GM06990 (cell line): ENCODE measurements around the gene PLEKHA4.

Experiments used
- DNase-seq: peaks from one replicate; pipeline ENCODE4 v3.0.0-alpha.2; 2011; ENCODE audit not compliant: insufficient read length; ENCODE audit errors: extremely low read depth
- H3K27me3 ChIP-seq: replicated peaks from 2 replicates; pipeline ENCODE4 v1.6.0; 2011; ENCODE audit warnings: low read length; ENCODE audit not compliant: control insufficient read depth, insufficient read depth
- H3K36me3 ChIP-seq: 2 replicates; pipeline ENCODE4 v1.5.1; 2011; ENCODE audit warnings: low read length; ENCODE audit not compliant: control insufficient read depth, insufficient read depth
- H3K4me3 ChIP-seq: replicated peaks from 2 replicates; pipeline ENCODE4 v1.5.1; 2011; ENCODE audit warnings: low read depth, mild to moderate bottlenecking, control low read depth, low read length
- TF ChIP-seq, protein P1 (sequence below): IDR thresholded peaks from 2 replicates; pipeline ENCODE4 v1.5.1; 2011; ENCODE audit warnings: low read length, control low read depth, mild to moderate bottlenecking, inconsistent platforms; ENCODE audit not compliant: insufficient read depth, poor library complexity, severe bottlenecking

The PLEKHA4 gene

DNA sequence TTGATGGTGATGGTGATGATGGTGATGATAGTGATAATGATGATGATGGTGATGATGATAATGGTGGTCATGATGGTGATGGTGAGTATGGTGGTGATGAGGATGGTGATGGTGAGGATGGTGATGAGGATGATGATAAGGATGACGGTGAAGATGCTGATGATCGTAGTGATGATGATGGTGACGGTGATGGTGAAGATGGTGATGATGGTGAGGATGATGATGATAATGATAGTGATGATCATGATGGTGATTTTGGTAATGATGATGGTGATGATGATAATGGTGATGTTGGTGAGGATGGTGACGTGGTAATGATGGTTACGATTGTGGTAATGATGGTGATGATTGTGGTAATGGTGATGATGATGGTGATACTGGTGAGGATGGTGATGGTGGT, 46.8 kb downstream of the PLEKHA4 start:
- no peaks in the 10 kb centered on the region for H3K36me3 ChIP-seq
- TF ChIP-seq, protein P1, sequence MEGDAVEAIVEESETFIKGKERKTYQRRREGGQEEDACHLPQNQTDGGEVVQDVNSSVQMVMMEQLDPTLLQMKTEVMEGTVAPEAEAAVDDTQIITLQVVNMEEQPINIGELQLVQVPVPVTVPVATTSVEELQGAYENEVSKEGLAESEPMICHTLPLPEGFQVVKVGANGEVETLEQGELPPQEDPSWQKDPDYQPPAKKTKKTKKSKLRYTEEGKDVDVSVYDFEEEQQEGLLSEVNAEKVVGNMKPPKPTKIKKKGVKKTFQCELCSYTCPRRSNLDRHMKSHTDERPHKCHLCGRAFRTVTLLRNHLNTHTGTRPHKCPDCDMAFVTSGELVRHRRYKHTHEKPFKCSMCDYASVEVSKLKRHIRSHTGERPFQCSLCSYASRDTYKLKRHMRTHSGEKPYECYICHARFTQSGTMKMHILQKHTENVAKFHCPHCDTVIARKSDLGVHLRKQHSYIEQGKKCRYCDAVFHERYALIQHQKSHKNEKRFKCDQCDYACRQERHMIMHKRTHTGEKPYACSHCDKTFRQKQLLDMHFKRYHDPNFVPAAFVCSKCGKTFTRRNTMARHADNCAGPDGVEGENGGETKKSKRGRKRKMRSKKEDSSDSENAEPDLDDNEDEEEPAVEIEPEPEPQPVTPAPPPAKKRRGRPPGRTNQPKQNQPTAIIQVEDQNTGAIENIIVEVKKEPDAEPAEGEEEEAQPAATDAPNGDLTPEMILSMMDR: no peak
- no peak for DNase-seq
- no peaks in the 10 kb centered on the region for H3K27me3 ChIP-seq
- no peak overlapping the region for H3K4me3 ChIP-seq

DNA sequence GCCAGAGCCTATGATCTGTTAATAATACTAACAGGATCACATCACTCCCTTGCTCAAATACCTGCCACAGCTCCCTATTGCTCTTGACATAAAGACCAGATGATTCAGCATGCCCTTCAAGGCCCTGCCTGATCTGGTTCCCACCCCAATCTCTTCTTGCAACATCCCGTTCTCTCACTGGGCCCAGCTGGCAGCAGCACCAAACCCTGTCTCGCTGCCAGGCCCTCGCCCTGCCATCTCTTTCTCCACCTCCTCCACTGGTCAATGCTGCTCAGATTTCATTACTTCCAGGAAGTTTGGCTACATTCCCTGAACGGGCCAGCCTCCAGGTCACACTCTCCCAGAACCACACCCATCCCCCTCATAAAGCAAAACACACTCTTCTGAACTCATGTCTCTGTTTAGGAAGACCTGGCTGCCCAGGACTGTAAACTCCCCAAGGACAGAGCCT, 49.0 kb downstream of the PLEKHA4 start:
- no peak for DNase-seq

DNA sequence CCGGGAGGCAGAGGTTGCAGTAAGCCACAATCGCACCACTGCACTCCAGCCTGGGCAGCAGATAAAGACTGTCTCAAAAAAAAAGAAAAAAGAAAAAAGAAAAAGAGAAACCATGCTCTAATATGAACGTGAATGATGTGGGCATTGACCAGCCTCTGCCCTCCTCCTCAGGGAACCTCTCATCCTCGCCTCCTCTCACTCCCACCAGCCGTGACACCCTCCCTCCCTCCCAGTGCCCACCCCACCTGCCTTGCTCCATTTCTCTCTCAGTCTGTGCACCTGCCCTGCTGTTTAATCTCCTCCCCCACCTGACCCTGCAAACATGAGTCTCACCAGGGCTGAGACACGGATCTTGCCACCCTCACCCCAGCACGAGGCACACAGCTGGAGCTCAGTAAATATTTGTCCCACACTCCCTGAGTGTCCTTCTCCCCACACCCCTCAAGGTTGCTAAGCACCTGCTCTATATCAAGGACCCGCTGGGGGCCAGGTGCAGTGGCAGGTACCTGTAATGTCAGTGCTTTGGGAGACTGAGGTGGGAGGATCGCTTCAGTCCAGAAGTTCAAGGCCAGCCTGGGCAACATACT, 50.1 kb downstream of the PLEKHA4 start:
- Histone ChIP-seq H3K4me3 (no peak overlapping the region), H3K27me3 (no peaks in the 10 kb centered on the region), H3K36me3 (no peaks in the 10 kb centered on the region)
- no peak for DNase-seq
- TF ChIP-seq, protein P1: no peak

More for the DNA sequence above, 49.0 kb downstream of the PLEKHA4 start:
- Histone ChIP-seq H3K4me3 (no peak overlapping the region), H3K27me3 (no peaks in the 10 kb centered on the region), H3K36me3 (no peaks in the 10 kb centered on the region)
- TF ChIP-seq, protein P1: no peak

DNA sequence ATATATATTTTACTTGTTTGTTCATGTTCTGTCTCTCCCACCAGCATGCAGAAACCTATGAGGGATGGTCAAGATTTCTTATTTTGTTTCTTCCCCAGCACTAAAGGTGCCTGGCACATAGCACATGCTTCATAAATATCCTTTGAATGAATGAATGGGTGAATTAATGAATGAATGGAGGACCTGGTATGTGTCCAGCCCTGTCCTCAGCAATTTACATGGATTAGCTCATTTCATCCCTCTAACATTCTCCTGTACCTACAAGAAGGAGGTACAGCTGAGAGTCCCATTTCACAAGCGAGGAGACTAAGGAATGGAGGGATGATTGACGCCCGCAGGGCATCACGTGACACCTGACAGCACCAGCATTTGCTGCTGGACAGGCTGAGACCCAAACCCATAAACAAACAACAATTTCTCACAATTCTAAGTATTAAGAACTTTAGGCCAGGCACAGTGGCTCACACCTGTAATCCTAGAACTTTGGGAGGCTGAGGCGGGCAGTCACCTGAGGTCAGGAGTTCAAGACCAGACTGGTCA, 50.8 kb downstream of the PLEKHA4 start:
- no peak overlapping the region for H3K4me3 ChIP-seq
- H3K27me3 ChIP-seq: no peaks in the 10 kb centered on the region
- no peak for DNase-seq
- H3K36me3 ChIP-seq: no peaks in the 10 kb centered on the region
- TF ChIP-seq, protein P1: no peak

DNA sequence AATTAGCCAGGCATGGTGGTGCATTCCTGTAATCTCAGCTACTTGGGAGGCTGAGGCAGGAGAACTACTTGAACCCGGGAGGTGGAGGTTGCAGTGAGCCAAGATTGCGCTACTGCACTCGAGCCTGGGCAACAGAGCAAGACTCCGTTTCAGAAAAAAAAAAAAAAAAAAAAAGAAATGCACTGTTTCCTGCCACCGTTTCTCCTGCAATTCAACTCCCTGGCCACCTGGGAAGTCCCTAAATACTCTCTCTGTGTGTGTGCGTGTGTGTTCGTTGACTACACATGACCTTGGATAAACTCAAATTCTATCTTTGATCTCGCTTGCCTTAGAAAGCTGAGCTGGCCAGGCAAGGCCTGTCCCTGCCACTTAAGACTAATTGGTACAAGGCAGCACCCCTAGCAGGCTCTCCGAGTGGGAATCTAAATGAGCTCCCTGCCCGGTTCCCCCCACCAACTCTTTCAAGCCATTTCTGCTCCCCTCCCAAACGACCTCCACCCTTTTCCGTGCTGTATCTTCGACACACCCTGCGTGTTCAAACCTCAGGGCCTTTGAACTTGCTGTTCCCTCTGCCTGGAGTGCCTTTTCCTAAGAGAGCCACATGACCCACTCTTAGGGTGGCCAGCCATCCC, 52.4 kb downstream of the PLEKHA4 start:
- no peak for DNase-seq
- Histone ChIP-seq H3K36me3 (no peaks in the 10 kb centered on the region), H3K4me3 (no peak overlapping the region), H3K27me3 (no peaks in the 10 kb centered on the region)
- TF ChIP-seq, protein P1: no peak
